Gastroesophageal sphincter (tissue), 3 donors: ENCODE results near the gene BRAT1.

Source experiments
- CTCF ChIP-seq, 4 experiments: fragments of 200-600 bp in 2 of 4; fragments of 450-650 bp in 2 of 4; sonication (generic) in 1 of 4; IDR thresholded peaks; one replicate each; pipeline ENCODE4 v1.5.1; 2017 to 2019; ENCODE audit warnings: antibody characterized with exemption in 4 of 4, mild to moderate bottlenecking in 2 of 4, moderate library complexity in 2 of 4
- EP300 ChIP-seq: sonication (generic); formaldehyde crosslinking; IDR thresholded peaks from one replicate; pipeline ENCODE4 v1.6.1; 2017; ENCODE audit warnings: antibody characterized with exemption, mild to moderate bottlenecking
- POLR2A ChIP-seq, 2 donors: fragments of 450-650 bp; IDR thresholded peaks; one replicate each; pipeline ENCODE4 v1.6.1; 2017; ENCODE audit warnings: antibody characterized with exemption in 2 of 2, mild to moderate bottlenecking in 2 of 2, moderate library complexity in 1 of 2

GRCh38 chr7:2488272-2488645 is 67.1 kb downstream of the BRAT1 start:
- TF ChIP-seq POLR2A (IDR thresholded peaks at IDR 0.05) (no peak), CTCF (IDR thresholded peaks at IDR 0.05) (no peak), EP300 (no peak)
